Mesodermal cell (in vitro differentiated cells): ENCODE measurements around the gene CNOT4.
"Not testable (repeated sequence)": the region's sequence is repeated elsewhere in the genome, so short reads cannot be mapped to it uniquely, and the experiment has no call there.

Experiments
- H3K27ac ChIP-seq: 2 replicates; pipeline ENCODE4 v1.7.0; 2013; ENCODE audit warnings: mild to moderate bottlenecking, low read depth, low read length, moderate library complexity; ENCODE audit not compliant: severe bottlenecking
- H3K36me3 ChIP-seq: 2 replicates; pipeline ENCODE4 v1.7.1; 2013; ENCODE audit warnings: mild to moderate bottlenecking, low read length, moderate library complexity; ENCODE audit not compliant: control insufficient read depth, insufficient read depth
- H3K4me1 ChIP-seq: one replicate; pipeline ENCODE4 v1.7.1; 2013; ENCODE audit warnings: mild to moderate bottlenecking, low read length; ENCODE audit not compliant: insufficient read depth, control insufficient read depth, poor library complexity, severe bottlenecking
- H3K4me3 ChIP-seq: 2 replicates; pipeline ENCODE4 v1.7.0; 2013; ENCODE audit warnings: low read length, control low read depth, mild to moderate bottlenecking; ENCODE audit not compliant: insufficient read depth, poor library complexity, severe bottlenecking; ENCODE audit errors: extremely low read depth
- H3K9me3 ChIP-seq: 2 replicates; pipeline ENCODE4 v1.7.1; 2013; ENCODE audit warnings: mild to moderate bottlenecking, low read length, moderate library complexity; ENCODE audit not compliant: control insufficient read depth
- WGBS, 2 experiments: methylation state at CpG; one replicate each; pipeline ENCODE4 v1.1.5; 2013; ENCODE audit warnings: missing lambda C conversion rate in 2 of 2; ENCODE audit not compliant: insufficient coverage in 2 of 2; 5-methylcytosine and 5-hydroxymethylcytosine counted together

CNOT4 gene

GRCh38 chr7:135454060-135454459 is 55.8 kb downstream of the CNOT4 start:
- no peak overlapping the region for H3K4me3 ChIP-seq
- H3K27ac ChIP-seq: no peak overlapping the region
- no peaks in the 10 kb centered on the region for H3K36me3 ChIP-seq
- H3K9me3 ChIP-seq: no peaks in the 10 kb centered on the region
- H3K4me1 ChIP-seq: no peaks in the 10 kb centered on the region
- 100% methylated on average over 1 of the region's 3 CpGs for WGBS, 2 experiments

- H3K4me3 ChIP-seq: no peak overlapping the region
- H3K9me3 ChIP-seq: no peaks in the 10 kb centered on the region
- H3K36me3 ChIP-seq: no peaks in the 10 kb centered on the region
- no peak overlapping the region for H3K27ac ChIP-seq
- H3K4me1 ChIP-seq: no peaks in the 10 kb centered on the region
Observed at GRCh38 chr7:135449436-135449835, 60.5 kb downstream of the CNOT4 start.

GRCh38 chr7:135448753-135449152 is 61.1 kb downstream of the CNOT4 start:
- Histone ChIP-seq H3K27ac (no peak overlapping the region), H3K9me3 (no peaks in the 10 kb centered on the region), H3K4me3 (no peak overlapping the region), H3K4me1 (no peaks in the 10 kb centered on the region), H3K36me3 (no peaks in the 10 kb centered on the region)
- WGBS, 2 experiments: no CpG with 5 or more reads among the region's 1 CpG

GRCh38 chr7:135447748-135448147 is 62.2 kb downstream of the CNOT4 start:
- no peaks in the 10 kb centered on the region for H3K9me3 ChIP-seq
- no peak overlapping the region for H3K4me3 ChIP-seq
- H3K36me3 ChIP-seq: no peaks in the 10 kb centered on the region
- WGBS, 2 experiments: 92 to 94% methylated on average over 3 of the region's 3 CpGs
- no peaks in the 10 kb centered on the region for H3K4me1 ChIP-seq
- no peak overlapping the region for H3K27ac ChIP-seq

- H3K36me3 ChIP-seq: no peaks in the 10 kb centered on the region
- no peaks in the 10 kb centered on the region for H3K4me1 ChIP-seq
- no peak overlapping the region for H3K27ac ChIP-seq
- H3K4me3 ChIP-seq: no peak overlapping the region
- H3K9me3 ChIP-seq: no peaks in the 10 kb centered on the region
Observed at GRCh38 chr7:135445690-135446089, 64.2 kb downstream of the CNOT4 start.

- H3K36me3 ChIP-seq, H3K27ac ChIP-seq, H3K4me3 ChIP-seq, H3K9me3 ChIP-seq, H3K4me1 ChIP-seq: not testable (repeated sequence)
- WGBS, 2 experiments: no CpG with 5 or more reads among the region's 2 CpGs
Observed at GRCh38 chr7:135445266-135445665, 64.6 kb downstream of the CNOT4 start.

- Histone ChIP-seq H3K4me3 (no peak overlapping the region), H3K4me1 (no peaks in the 10 kb centered on the region), H3K9me3 (no peaks in the 10 kb centered on the region), H3K27ac (no peak overlapping the region), H3K36me3 (peaks cover 7% of the 10 kb centered on the region)
Observed at GRCh38 chr7:135441791-135442190, 68.1 kb downstream of the CNOT4 start.

GRCh38 chr7:135434047-135434446 is 75.9 kb downstream of the CNOT4 start:
- H3K9me3 ChIP-seq: no peaks in the 10 kb centered on the region
- peaks cover 16% of the 10 kb centered on the region for H3K36me3 ChIP-seq
- WGBS, 2 experiments: 94 to 96% methylated on average over 2 to 4 of the region's 4 CpGs
- H3K27ac ChIP-seq: no peak overlapping the region
- no peaks in the 10 kb centered on the region for H3K4me1 ChIP-seq
- H3K4me3 ChIP-seq: no peak overlapping the region

GRCh38 chr7:135430626-135431025 is 79.3 kb downstream of the CNOT4 start:
- Histone ChIP-seq H3K36me3 (peaks cover 9% of the 10 kb centered on the region), H3K9me3 (no peaks in the 10 kb centered on the region), H3K27ac (no peak overlapping the region), H3K4me3 (no peak overlapping the region), H3K4me1 (no peaks in the 10 kb centered on the region)
- WGBS, 2 experiments: no CpG with 5 or more reads among the region's 1 CpG

- Histone ChIP-seq H3K4me3 (no peak overlapping the region), H3K27ac (no peak overlapping the region), H3K4me1 (no peaks in the 10 kb centered on the region), H3K36me3 (no peaks in the 10 kb centered on the region), H3K9me3 (no peaks in the 10 kb centered on the region)
- no CpG with 5 or more reads among the region's 1 CpG for WGBS, 2 experiments
Observed at GRCh38 chr7:135428879-135429278, 81.0 kb downstream of the CNOT4 start.

GRCh38 chr7:135428011-135428410 is 81.9 kb downstream of the CNOT4 start:
- Histone ChIP-seq H3K4me3 (no peak overlapping the region), H3K4me1 (no peaks in the 10 kb centered on the region), H3K36me3 (no peaks in the 10 kb centered on the region), H3K9me3 (no peaks in the 10 kb centered on the region), H3K27ac (no peak overlapping the region)

GRCh38 chr7:135427166-135427565 is 82.7 kb downstream of the CNOT4 start:
- no peaks in the 10 kb centered on the region for H3K36me3 ChIP-seq
- H3K27ac ChIP-seq: no peak overlapping the region
- H3K4me1 ChIP-seq: no peaks in the 10 kb centered on the region
- H3K9me3 ChIP-seq: no peaks in the 10 kb centered on the region
- H3K4me3 ChIP-seq: no peak overlapping the region
